Measurements from ENCODE around the gene RASAL1. TPM values are rescaled to one million over a fixed set of nuclear protein-coding genes. Genes with fewer than 3 reads are reported as not detected.

The RASAL1 gene
- total RNA-seq, 1 donor from 2014 or later = 11.0 TPM

DNA sequence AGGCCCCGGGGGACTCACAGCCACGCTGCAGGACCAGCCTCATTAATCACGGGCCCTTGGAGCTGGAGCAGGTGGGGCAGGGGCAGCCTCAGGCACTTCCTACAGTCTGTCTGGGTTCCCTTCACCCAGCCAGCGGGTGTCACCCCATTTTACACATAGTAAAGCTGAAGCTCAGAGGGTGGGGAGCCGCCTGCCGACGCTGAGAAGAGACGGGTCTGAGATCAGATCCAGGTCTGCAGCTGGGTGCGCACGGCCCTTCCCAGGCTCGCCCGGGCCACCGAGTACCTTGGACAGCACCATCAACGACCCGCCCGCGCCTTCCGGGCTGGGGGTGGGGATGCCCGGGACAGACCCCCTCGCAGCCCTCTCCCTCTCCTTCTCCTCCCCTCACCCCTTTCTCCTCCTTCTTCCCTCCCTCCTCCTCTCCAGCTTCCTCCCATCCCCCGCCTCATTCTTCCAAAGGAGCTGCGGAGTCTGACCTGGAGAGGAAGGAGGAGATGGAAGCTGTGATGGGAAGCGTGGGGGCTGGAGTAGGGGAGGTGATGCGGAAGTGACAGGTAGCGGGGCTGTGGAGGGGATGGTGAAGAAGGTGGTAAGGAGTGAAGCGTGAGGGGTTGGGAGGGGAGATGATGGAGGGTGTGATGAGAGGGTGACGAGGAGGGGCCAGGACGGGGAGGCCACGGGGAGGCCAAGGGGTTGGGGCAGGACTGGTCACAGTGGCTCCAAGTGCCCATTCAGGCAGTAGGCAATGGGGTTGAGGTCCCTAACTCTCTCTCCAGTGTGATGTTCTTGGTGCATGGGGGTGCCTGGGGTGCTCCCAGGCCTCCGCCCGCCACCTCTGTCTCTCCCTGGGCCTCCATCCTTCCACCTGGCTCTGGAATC is 70.2 kb downstream of the RASAL1 start:
- Histone ChIP-seq H3K27me3 (no peaks in the 10 kb centered on the region), H3K9me3 (no peaks in the 10 kb centered on the region), H3K36me3 (no peaks in the 10 kb centered on the region), H3K4me3 (no peak overlapping the region), H3K4me1 (peaks cover 6% of the 10 kb centered on the region), H3K27ac (no peak overlapping the region)
- no peak for DNase-seq (ENCODE audit: extremely low spot score in 2 of 2)
- TF ChIP-seq, protein P1, sequence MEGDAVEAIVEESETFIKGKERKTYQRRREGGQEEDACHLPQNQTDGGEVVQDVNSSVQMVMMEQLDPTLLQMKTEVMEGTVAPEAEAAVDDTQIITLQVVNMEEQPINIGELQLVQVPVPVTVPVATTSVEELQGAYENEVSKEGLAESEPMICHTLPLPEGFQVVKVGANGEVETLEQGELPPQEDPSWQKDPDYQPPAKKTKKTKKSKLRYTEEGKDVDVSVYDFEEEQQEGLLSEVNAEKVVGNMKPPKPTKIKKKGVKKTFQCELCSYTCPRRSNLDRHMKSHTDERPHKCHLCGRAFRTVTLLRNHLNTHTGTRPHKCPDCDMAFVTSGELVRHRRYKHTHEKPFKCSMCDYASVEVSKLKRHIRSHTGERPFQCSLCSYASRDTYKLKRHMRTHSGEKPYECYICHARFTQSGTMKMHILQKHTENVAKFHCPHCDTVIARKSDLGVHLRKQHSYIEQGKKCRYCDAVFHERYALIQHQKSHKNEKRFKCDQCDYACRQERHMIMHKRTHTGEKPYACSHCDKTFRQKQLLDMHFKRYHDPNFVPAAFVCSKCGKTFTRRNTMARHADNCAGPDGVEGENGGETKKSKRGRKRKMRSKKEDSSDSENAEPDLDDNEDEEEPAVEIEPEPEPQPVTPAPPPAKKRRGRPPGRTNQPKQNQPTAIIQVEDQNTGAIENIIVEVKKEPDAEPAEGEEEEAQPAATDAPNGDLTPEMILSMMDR (IDR thresholded peaks at IDR 0.05) = no peak
- no peak for TF ChIP-seq POLR2AphosphoS5 (IDR thresholded peaks at IDR 0.05; ENCODE audit: insufficient read depth in 1 of 2, low read depth in 1 of 2)
- TF ChIP-seq POLR2A (IDR thresholded peaks at IDR 0.05) = no peak
- intact Hi-C loops (cut with DNase I) = no loop called here

DNA sequence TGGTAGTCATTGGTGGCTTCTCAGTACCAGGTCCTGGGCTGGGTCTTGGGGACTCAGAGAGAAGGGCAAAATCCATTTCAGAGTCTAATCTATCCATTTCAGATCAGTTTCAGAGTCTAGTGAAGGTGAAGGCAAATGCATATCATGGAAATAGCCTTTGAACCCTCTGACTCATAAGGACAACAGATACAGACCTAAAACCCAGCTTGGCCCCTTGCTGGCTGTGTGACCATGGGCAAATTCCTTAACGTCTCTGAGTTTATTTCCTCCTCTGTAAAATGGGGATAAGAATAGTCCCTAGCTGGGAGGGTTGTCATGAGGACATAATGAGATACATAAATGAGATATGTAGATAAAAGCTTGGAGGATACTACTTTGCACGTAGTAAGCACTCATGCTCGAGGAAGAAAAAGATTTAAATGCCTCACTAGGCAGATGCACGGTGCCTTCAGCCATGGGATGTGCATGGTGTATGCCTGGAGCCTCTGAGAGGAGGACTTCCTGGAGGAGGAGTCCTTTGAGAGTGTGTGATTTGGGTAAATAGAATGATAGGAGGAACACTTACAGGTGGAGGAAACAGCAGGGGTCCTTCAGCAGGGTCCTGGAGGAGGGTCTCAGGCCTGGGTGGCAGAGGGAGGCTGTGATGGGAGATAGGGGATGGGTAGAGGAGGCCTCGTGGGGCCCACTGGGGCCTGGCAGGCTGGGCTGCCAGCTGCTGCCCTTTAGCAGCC is 71.0 kb downstream of the RASAL1 start:
- Histone ChIP-seq H3K27ac (no peak overlapping the region), H3K4me3 (no peak overlapping the region), H3K9me3 (no peaks in the 10 kb centered on the region), H3K27me3 (no peaks in the 10 kb centered on the region), H3K36me3 (no peaks in the 10 kb centered on the region), H3K4me1 (no peaks in the 10 kb centered on the region)
- intact Hi-C loops (cut with DNase I) = no loop called here
- TF ChIP-seq, protein P1 (IDR thresholded peaks at IDR 0.05) = no peak
- TF ChIP-seq POLR2A (IDR thresholded peaks at IDR 0.05) (no peak), POLR2AphosphoS5 (IDR thresholded peaks at IDR 0.05; ENCODE audit: insufficient read depth in 1 of 2, low read depth in 1 of 2) (no peak)
- no peak for DNase-seq (ENCODE audit: extremely low spot score in 2 of 2)

DNA sequence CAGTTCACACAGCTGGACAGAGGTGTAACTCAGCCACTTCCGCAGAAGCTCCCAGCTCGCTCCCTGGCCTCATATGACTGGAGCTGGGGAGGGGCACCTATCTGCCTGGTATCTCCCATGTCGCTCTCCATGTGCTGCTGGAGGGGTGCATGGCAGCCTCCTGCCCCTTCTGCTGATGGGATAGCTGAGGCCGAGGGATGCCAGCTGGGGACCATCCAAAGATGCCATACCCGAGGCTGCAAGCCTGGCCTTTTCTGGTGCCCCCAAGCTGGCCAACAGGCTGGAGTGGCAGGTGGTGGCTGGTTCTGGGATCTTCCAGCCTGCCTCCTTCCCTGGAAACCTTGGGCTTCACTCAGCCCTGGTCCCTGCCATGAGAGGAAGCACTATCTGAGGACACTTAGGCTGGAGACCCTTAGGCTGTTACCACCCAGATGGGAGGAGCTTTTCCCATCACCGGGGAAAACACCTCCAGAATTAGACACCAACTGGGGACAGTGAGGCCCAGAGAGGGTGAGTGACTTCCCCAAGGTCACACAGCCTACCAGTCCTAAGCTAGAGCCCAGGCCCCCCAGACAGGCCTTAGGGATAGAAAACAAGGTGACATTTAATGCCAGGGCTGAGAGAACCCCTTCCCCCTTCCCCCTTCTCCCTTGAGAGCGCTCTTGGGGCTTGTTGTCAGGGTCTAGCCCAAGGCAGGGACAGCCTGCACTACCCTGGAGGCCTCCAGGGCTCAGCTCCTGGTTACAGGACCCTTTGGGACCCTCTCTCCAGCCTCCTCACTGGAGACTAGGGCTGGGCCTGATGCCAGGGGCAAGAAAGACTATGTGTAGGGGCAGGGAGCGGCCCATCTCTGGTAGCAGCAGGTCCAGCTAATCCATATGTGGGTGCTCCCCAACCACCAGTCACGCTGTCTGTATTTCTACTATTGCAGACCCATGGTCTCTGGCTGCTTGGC is 71.9 kb downstream of the RASAL1 start:
- TF ChIP-seq POLR2A (IDR thresholded peaks at IDR 0.05) (no peak), POLR2AphosphoS5 (IDR thresholded peaks at IDR 0.05; ENCODE audit: insufficient read depth in 1 of 2, low read depth in 1 of 2) (no peak)
- TF ChIP-seq, protein P1 (IDR thresholded peaks at IDR 0.05) = no peak
- no peak for DNase-seq (ENCODE audit: extremely low spot score in 2 of 2)

DNA sequence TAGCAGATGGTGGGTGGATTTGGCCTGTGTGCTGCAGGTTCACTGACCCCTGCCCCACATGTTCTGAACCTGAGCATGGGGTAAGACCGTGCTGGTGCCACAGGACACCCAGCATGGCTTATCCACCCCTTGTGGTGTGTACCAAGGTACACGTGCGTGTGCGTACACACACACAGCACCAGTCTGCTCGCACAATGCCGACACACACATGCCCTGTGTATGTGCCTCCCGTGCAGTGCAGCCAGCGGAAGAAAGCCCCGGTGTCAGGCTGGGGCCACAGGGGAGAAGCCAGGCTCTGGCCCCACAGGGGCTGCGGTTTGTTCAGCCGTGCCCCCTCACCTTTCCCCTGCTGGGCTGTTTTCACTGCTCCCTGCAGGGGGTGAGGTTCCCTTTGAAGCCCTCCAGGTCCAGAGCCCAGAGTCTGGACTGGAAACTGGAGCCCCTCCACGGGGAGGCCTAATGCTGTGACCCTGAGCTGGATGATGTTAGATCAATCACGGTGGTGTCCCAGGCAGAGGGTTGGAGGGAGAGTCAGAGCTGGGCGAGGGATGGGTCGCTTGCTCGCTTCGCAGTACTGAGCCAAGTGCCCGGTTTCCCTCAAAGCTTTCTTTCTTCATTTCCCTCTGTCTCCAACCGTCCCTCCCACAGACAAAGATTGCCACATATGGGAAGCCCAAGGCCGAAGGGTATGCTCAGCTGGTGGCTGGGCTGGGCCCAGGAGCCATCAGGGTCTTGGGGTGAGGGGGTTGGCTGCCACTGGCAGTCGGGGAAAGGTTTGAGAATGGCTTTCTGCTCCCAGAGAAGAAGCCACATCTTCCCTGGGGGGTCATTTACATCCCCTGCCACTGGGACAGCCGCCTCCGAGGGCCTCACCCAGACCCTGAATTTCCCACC is 72.8 kb downstream of the RASAL1 start:
- Histone ChIP-seq H3K27me3 (no peaks in the 10 kb centered on the region), H3K4me1 (no peaks in the 10 kb centered on the region), H3K27ac (no peak overlapping the region), H3K9me3 (no peaks in the 10 kb centered on the region), H3K36me3 (no peaks in the 10 kb centered on the region), H3K4me3 (no peak overlapping the region)
- TF ChIP-seq POLR2AphosphoS5 (IDR thresholded peaks at IDR 0.05; ENCODE audit: insufficient read depth in 1 of 2, low read depth in 1 of 2) (no peak), POLR2A (IDR thresholded peaks at IDR 0.05) (no peak)
- TF ChIP-seq, protein P1 (IDR thresholded peaks at IDR 0.05) = no peak
- DNase-seq (ENCODE audit: extremely low spot score in 2 of 2) = no peak
- intact Hi-C loops (cut with DNase I) = no loop called here

More for the DNA sequence above, 71.9 kb downstream of the RASAL1 start:
- Histone ChIP-seq H3K27me3 (no peaks in the 10 kb centered on the region), H3K27ac (no peak overlapping the region), H3K4me1 (no peaks in the 10 kb centered on the region), H3K4me3 (no peak overlapping the region), H3K36me3 (no peaks in the 10 kb centered on the region), H3K9me3 (no peaks in the 10 kb centered on the region)
- intact Hi-C loops (cut with DNase I) = no loop called here
